Activated naive CD8-positive, alpha-beta T cell treated with anti-CD3 and anti-CD28 coated beads, Interleukin-2, amount 10 ng/mL, durations not matched to agents 7 days and 5 days (primary cell): ENCODE data around the gene ADAMTS20. TPM values are rescaled to one million over a fixed set of nuclear protein-coding genes. Genes with fewer than 3 reads are reported as not detected.

Experiments used
- ATAC-seq: fragments of 150-1000 bp; cut with Tn5 transposase; one replicate; pipeline ENCODE4 v1.10.0; 2021; ENCODE audit warnings: low read depth, moderate library complexity
- POLR2A ChIA-PET: fragments of 350-600 bp; sonication (Branson Sonifier 250); formaldehyde crosslinking; loops from one replicate; lab custom pipeline; 2021; ENCODE audit warnings: antibody characterized with exemption; lab: Charles Lee
- DNase-seq: peaks from one replicate; pipeline ENCODE4 v3.0.0; 2021
- H3K27ac Mint-ChIP-seq: one replicate; pipeline ENCODE4 v1.8.0; 2022; ENCODE audit warnings: mild to moderate bottlenecking, mixed read lengths
- H3K27me3 Mint-ChIP-seq: one replicate; pipeline ENCODE4 v1.8.0; 2022; ENCODE audit warnings: mild to moderate bottlenecking, moderate library complexity, mixed read lengths
- H3K36me3 Mint-ChIP-seq: one replicate; pipeline ENCODE4 v1.8.0; 2021; ENCODE audit warnings: mild to moderate bottlenecking, mixed read lengths
- H3K4me1 Mint-ChIP-seq: one replicate; pipeline ENCODE4 v1.8.0; 2021; ENCODE audit warnings: mixed read lengths
- H3K4me3 Mint-ChIP-seq: one replicate; pipeline ENCODE4 v1.8.0; 2022; ENCODE audit warnings: mild to moderate bottlenecking, moderate library complexity, mixed read lengths
- H3K9me3 Mint-ChIP-seq: one replicate; pipeline ENCODE4 v1.8.0; 2021; ENCODE audit warnings: mixed read lengths
- total RNA-seq, 2 experiments: library from RNA; stranded (reverse); gene quantifications; one replicate each; pipeline ENCODE4 v1.2.3, GENCODE V29; 2021

The ADAMTS20 gene, protein sequence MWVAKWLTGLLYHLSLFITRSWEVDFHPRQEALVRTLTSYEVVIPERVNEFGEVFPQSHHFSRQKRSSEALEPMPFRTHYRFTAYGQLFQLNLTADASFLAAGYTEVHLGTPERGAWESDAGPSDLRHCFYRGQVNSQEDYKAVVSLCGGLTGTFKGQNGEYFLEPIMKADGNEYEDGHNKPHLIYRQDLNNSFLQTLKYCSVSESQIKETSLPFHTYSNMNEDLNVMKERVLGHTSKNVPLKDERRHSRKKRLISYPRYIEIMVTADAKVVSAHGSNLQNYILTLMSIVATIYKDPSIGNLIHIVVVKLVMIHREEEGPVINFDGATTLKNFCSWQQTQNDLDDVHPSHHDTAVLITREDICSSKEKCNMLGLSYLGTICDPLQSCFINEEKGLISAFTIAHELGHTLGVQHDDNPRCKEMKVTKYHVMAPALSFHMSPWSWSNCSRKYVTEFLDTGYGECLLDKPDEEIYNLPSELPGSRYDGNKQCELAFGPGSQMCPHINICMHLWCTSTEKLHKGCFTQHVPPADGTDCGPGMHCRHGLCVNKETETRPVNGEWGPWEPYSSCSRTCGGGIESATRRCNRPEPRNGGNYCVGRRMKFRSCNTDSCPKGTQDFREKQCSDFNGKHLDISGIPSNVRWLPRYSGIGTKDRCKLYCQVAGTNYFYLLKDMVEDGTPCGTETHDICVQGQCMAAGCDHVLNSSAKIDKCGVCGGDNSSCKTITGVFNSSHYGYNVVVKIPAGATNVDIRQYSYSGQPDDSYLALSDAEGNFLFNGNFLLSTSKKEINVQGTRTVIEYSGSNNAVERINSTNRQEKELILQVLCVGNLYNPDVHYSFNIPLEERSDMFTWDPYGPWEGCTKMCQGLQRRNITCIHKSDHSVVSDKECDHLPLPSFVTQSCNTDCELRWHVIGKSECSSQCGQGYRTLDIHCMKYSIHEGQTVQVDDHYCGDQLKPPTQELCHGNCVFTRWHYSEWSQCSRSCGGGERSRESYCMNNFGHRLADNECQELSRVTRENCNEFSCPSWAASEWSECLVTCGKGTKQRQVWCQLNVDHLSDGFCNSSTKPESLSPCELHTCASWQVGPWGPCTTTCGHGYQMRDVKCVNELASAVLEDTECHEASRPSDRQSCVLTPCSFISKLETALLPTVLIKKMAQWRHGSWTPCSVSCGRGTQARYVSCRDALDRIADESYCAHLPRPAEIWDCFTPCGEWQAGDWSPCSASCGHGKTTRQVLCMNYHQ (N-terminal part only)
- not detected for total RNA-seq

DNA sequence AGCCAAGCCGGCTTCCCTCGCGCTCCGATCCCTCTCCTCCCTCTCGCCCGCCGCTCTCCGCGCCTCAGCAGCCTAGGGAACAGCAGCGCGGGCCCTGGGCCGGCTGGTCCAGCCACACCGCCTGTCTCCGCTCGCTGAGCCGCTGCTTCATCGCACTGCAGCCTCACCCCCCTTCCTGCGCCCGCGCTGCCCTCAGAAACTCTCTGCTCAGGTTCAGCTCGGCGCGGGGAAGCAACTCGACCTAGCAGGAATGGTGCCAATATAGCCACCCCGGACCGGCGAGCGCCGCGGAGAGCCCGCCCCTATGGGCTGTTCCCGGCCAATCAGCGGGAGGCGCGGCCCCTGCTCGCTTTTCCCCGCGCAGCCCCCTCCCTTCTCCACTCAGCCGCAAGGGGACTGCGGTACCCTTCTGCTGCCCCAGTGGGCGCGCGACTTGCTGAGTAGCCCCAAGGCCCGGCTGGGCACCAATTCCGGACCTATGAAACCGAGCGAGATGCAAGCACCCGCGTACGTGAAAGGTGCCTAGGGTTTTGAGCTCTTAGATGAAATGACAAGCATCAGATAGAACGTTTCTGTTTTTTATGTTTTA is at the start of gene ADAMTS20:
TSS of gene ADAMTS20 (minus strand) at position 233 of the 589 bp plus-strand sequence. CDS start 282 bp downstream, outside the sequence.
- ATAC-seq, result no peak
- H3K27me3 Mint-ChIP-seq, result peaks cover 38% of the 10 kb centered on the region
- H3K36me3 Mint-ChIP-seq, result no peaks in the 10 kb centered on the region
- H3K27ac Mint-ChIP-seq, result no peak within 1 kb of the TSS
- peaks cover 14% of the 10 kb centered on the region for H3K9me3 Mint-ChIP-seq
- peak within 1 kb of the TSS; percentile 22 for H3K4me3 Mint-ChIP-seq
- POLR2A ChIA-PET, result no interaction called here
- peak; percentile 27 for DNase-seq
- peaks cover 2% of the 10 kb centered on the region for H3K4me1 Mint-ChIP-seq

DNA sequence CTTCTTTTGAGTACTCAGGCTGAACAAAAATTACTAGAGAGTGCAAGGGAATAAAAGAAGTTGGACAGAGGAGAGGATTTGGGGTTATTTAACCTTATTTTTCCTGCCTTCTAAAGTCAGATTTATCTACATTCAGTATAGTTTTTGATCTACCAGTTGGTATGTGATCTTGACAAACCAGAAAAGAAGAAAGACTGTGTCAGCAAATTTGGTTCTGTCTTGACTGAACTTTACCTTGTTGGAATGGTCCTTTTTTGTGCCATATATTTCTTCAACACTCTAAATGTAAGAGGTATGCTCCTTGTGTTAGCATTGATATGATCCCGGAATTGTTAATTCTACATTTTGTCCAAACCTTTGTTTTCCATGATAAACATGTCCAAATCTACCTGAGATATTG is 47.7 kb upstream of the ADAMTS20 start:
- DNase-seq, result no peak
- H3K9me3 Mint-ChIP-seq, result no peaks in the 10 kb centered on the region
- no peaks in the 10 kb centered on the region for H3K27me3 Mint-ChIP-seq
- no peaks in the 10 kb centered on the region for H3K4me1 Mint-ChIP-seq
- ATAC-seq, result no peak
- no peaks in the 10 kb centered on the region for H3K36me3 Mint-ChIP-seq
- H3K4me3 Mint-ChIP-seq, result no peak overlapping the region
- POLR2A ChIA-PET, result no interaction called here
- no peak overlapping the region for H3K27ac Mint-ChIP-seq

DNA sequence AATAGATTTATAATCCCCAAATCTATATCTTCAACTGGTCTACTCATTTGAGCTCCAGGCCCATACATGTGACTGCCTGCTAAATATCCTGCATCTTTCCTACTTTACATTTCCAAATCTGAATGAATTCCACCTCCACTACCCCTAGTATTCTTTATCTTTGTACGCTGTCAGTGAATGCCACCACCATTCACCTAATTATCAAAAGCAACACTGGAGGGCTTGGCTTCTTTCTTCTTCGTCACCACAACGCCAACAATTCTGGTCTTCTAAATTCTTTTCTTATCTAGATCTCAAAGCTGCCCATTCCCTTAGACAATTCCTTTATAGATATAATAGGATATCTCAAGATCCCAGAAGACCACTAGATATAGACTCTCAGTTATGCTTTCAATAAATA is 47.1 kb upstream of the ADAMTS20 start:
- POLR2A ChIA-PET, result no interaction called here
- Mint-ChIP-seq H3K4me3 (no peak overlapping the region), H3K36me3 (no peaks in the 10 kb centered on the region), H3K27me3 (no peaks in the 10 kb centered on the region), H3K4me1 (no peaks in the 10 kb centered on the region), H3K9me3 (no peaks in the 10 kb centered on the region), H3K27ac (no peak overlapping the region)
- no peak for ATAC-seq
- no peak for DNase-seq

DNA sequence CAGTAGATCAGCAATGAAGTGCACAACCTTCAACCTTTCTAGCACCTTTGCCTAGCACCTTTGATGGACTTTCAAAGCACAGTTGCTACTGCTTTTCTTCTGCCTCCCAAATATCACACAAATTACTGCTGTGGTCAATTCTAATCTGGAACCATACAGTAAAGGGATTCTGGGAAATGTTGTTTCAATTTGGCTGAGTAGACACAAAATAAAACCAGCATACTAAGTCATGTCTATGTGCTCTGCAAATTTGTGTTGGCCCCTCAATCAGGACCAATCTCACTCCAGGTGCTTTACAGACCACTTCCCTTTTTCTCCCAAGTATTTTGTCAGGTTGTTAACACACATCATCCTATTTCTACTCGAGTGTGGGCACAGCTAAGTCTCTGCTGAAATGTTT is 38.3 kb upstream of the ADAMTS20 start:
- Mint-ChIP-seq H3K4me1 (no peaks in the 10 kb centered on the region), H3K36me3 (no peaks in the 10 kb centered on the region), H3K4me3 (no peak overlapping the region), H3K27ac (no peak overlapping the region), H3K9me3 (no peaks in the 10 kb centered on the region), H3K27me3 (no peaks in the 10 kb centered on the region)
- ATAC-seq (no peak), DNase-seq (no peak)
- POLR2A ChIA-PET, result no interaction called here

DNA sequence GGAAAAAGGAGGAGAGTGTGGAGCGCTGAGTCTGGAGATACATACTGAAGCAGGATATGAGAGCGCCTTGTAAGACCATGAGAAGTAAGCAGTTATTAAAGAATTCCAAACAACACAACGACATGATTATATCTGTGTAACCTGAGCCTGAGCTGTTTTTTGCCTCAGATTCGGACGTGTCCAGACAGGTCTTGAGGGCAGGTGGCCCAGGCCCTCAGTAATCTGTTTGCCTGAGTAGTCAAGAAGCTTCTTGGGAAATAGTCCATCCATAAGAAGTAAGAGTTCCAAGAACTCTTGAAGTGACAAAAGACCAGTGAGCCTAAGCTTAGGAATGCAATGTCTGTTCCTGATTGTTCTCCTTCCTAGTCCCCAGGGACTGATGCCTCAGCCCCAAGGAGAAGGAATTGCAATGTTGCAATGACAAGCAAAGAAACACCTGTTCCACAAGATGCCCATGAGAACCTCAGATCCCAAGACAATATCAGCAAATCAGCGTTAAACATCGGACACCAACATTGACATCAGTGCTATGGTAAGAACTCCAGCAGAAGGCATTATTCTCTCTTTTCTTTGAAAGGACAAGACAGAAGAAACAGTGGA is 34.7 kb upstream of the ADAMTS20 start:
- no peak for ATAC-seq
- no peaks in the 10 kb centered on the region for H3K4me1 Mint-ChIP-seq
- H3K9me3 Mint-ChIP-seq, result no peaks in the 10 kb centered on the region
- no peaks in the 10 kb centered on the region for H3K27me3 Mint-ChIP-seq
- no peak overlapping the region for H3K27ac Mint-ChIP-seq
- DNase-seq, result no peak
- H3K36me3 Mint-ChIP-seq, result no peaks in the 10 kb centered on the region
- POLR2A ChIA-PET, result no interaction called here
- H3K4me3 Mint-ChIP-seq, result no peak overlapping the region

DNA sequence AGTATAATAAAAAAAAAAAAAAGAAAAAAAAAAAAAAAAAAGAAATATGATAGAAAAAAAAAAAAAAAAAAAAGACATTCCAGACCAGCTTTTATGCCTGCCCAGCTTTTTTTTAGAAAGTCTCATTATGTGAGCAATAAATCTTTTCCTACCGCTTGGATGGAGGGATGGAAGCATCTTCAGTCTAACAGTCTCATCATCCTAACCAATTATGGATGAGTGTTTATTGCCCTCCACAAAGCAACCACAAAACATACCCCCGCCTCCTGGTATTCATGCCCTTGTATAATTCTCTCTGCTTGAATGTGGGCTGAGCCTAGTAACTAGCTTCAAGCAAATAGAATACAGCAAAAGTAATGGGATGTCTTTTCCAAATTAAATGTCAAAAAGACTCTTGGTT is 33.7 kb upstream of the ADAMTS20 start:
- ATAC-seq (no peak), DNase-seq (no peak)
- no peak overlapping the region for H3K4me3 Mint-ChIP-seq
- H3K36me3 Mint-ChIP-seq, result no peaks in the 10 kb centered on the region
- H3K9me3 Mint-ChIP-seq, result no peaks in the 10 kb centered on the region
- POLR2A ChIA-PET, result no interaction called here
- H3K27ac Mint-ChIP-seq, result no peak overlapping the region
- H3K4me1 Mint-ChIP-seq, result no peaks in the 10 kb centered on the region
- no peaks in the 10 kb centered on the region for H3K27me3 Mint-ChIP-seq

DNA sequence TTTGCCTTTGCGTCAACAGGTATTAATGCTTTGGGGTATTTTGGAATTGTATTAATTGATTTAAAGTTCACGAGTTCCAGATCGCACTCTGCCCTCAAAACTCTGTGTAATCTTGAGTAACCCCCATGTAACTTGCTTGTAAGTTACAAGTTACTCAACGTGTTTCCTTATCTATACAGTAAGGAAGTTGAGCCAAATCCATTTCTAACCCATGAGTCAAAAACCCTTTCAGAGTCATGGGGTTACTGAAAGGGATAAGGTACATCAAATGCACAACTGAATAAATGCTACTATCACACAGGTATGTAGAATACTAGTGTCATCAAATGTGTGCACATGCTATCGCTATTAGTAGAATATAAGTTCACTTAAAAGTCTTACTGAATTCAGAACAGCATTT is 28.6 kb upstream of the ADAMTS20 start:
- H3K27me3 Mint-ChIP-seq, result no peaks in the 10 kb centered on the region
- DNase-seq (no peak), ATAC-seq (no peak)
- no peak overlapping the region for H3K27ac Mint-ChIP-seq
- H3K36me3 Mint-ChIP-seq, result no peaks in the 10 kb centered on the region
- H3K9me3 Mint-ChIP-seq, result no peaks in the 10 kb centered on the region
- H3K4me3 Mint-ChIP-seq, result no peak overlapping the region
- H3K4me1 Mint-ChIP-seq, result no peaks in the 10 kb centered on the region
- POLR2A ChIA-PET, result no interaction called here

DNA sequence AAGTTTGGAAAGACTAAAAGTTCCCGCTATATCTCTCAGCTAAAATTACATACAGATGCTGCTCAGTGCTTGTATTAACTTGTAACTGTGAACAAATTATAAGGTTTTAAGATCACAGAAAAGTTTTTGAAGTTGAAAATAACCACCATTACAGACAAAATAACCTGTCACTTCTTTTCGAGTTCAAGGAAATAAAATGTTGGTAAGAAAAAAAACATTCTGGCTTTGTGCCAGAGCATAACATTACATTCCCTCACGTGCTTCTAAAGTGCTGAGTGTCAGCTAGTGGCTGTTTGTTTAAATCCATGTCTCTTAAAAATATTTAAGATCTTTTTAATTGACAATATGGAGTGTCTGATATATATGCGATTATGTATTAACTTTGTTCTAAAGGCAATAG is 27.2 kb upstream of the ADAMTS20 start:
- Mint-ChIP-seq H3K27me3 (no peaks in the 10 kb centered on the region), H3K36me3 (no peaks in the 10 kb centered on the region), H3K4me3 (no peak overlapping the region), H3K27ac (no peak overlapping the region), H3K9me3 (no peaks in the 10 kb centered on the region), H3K4me1 (no peaks in the 10 kb centered on the region)
- POLR2A ChIA-PET, result no interaction called here
- DNase-seq (no peak), ATAC-seq (no peak)

DNA sequence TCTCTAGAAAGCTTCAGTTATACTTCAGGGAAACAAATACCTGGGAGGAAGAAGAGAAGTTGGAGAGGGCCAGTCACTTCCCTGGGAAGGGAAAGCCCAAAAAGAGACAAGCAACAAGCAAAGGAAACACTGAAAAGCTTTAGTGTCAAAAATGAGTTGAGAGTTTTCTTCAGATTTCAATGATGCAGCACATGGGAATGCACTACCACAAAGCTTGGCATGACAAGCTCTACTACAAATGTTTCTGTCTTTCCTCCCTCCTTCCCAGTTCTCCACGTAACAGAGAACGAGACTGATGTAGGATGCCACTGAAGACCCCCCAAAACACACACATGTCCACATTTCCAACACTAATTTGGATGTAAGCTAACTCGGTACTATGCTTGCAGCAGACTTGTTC is 26.8 kb upstream of the ADAMTS20 start:
- peaks cover 2% of the 10 kb centered on the region for H3K27me3 Mint-ChIP-seq
- no peak overlapping the region for H3K4me3 Mint-ChIP-seq

DNA sequence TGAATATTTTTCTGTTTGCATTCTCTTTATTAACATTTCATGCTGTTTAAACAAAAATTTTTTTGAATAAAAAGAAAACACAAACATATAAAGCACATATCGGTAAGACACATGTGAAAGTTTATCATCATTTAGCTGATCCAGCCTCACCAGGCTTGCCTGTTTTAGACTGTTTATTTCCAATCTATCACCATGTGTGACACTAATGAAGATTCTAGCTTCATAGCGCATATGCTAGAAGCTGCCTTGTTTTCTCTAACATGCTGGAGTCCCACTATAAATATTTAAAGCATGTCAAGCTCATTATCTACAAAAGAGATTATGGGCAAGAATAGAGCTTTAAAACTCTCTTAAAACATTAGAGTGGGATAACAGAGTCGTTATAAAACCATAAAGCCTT is 25.4 kb upstream of the ADAMTS20 start:
- POLR2A ChIA-PET, result no interaction called here
- no peaks in the 10 kb centered on the region for H3K9me3 Mint-ChIP-seq
- no peak overlapping the region for H3K27ac Mint-ChIP-seq
- no peaks in the 10 kb centered on the region for H3K4me1 Mint-ChIP-seq
- DNase-seq (no peak), ATAC-seq (no peak)
- H3K27me3 Mint-ChIP-seq, result peaks cover 2% of the 10 kb centered on the region
- no peak overlapping the region for H3K4me3 Mint-ChIP-seq
- H3K36me3 Mint-ChIP-seq, result no peaks in the 10 kb centered on the region

More for the DNA sequence above, 26.8 kb upstream of the ADAMTS20 start:
- Mint-ChIP-seq H3K27ac (no peak overlapping the region), H3K9me3 (no peaks in the 10 kb centered on the region), H3K36me3 (no peaks in the 10 kb centered on the region), H3K4me1 (no peaks in the 10 kb centered on the region)
- DNase-seq (no peak), ATAC-seq (no peak)
- POLR2A ChIA-PET, result no interaction called here

DNA sequence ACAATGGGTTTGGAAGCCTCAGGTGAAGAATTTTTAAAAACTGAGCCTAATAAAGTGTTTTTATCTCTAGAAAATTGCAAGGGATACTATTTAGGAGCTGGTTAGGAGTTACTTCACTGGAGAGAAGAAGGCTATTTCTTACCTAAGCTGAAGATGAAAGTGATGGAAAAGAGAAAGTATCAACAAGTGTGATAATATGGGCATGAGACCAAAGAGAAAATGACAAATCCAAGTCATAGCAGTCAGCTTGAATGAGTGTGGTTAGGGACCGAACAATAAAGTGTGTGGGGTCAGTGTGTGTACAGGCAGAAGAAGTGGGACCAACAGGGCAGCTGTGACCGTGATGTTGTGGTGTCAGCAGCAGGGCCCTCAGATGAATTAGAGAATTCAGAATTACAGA is 24.2 kb upstream of the ADAMTS20 start:
- peaks cover 1% of the 10 kb centered on the region for H3K9me3 Mint-ChIP-seq

DNA sequence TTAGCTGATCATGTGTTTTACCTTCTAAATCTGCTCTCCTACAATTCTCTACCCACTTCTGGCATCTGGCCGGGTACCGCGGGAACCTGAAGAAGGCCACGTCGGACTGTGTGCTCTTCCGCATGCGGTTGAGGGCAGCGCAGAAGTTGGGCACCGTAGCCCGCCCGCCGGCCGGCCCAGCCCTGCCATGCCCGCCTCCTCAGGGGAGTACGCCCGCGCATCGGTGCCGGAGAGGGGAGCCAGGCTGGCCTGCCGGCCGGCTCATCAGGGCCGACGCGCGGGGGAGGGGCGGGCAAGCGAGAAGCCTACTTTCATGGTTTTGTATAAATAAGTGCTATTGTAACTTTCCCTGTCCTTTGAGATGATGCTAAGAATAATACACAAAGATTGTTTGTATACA is 19.9 kb upstream of the ADAMTS20 start:
- Mint-ChIP-seq H3K27me3 (peaks cover 2% of the 10 kb centered on the region), H3K4me3 (no peak overlapping the region), H3K27ac (no peak overlapping the region), H3K9me3 (peaks cover 1% of the 10 kb centered on the region), H3K4me1 (no peaks in the 10 kb centered on the region), H3K36me3 (no peaks in the 10 kb centered on the region)
- ATAC-seq, result no peak
- POLR2A ChIA-PET, result no interaction called here
- no peak for DNase-seq

More for the DNA sequence above, 24.2 kb upstream of the ADAMTS20 start:
- POLR2A ChIA-PET, result no interaction called here
- Mint-ChIP-seq H3K36me3 (no peaks in the 10 kb centered on the region), H3K27me3 (peaks cover 2% of the 10 kb centered on the region), H3K4me1 (no peaks in the 10 kb centered on the region), H3K4me3 (no peak overlapping the region), H3K27ac (no peak overlapping the region)
- ATAC-seq, result no peak
- DNase-seq, result no peak

DNA sequence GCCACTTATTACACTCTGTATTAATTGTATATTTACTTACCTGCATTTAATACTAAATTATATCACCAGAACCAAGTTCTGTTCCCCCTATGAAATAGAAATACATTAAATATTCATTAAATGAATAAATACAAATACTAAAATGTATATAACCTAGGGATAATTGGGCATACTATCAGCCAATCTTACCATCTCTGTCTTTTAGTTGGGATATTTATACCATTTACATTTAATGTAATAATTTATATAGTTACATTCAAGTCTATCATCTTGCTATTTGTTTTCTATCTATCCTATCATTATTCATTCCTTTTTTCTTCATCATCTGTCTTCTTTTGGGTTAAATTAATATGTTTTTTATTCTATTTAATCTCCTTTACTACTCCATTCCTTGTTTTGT is 4.1 kb upstream of the ADAMTS20 start:
- Mint-ChIP-seq H3K27ac (no peak overlapping the region), H3K4me3 (no peak overlapping the region), H3K9me3 (peaks cover 22% of the 10 kb centered on the region), H3K4me1 (peaks cover 2% of the 10 kb centered on the region), H3K36me3 (no peaks in the 10 kb centered on the region), H3K27me3 (peaks cover 21% of the 10 kb centered on the region)
- DNase-seq, result no peak
- no peak for ATAC-seq
- POLR2A ChIA-PET, result no interaction called here
